DND-41 (cell line): ENCODE data around the gene RFX1.

ENCODE experiments used
- CTCF ChIP-seq: IDR thresholded peaks from 2 replicates; pipeline ENCODE4 v1.5.1; 2012; ENCODE audit warnings: borderline replicate concordance, low read length, moderate library complexity, mild to moderate bottlenecking; ENCODE audit not compliant: poor library complexity, severe bottlenecking; ENCODE audit errors: extremely low read depth
- EZH2 ChIP-seq: IDR thresholded peaks from 3 replicates; pipeline ENCODE4 v1.6.1; 2012; ENCODE audit warnings: borderline replicate concordance, low read depth, mild to moderate bottlenecking, moderate library complexity, low read length, inconsistent platforms; ENCODE audit not compliant: severe bottlenecking

DNA sequence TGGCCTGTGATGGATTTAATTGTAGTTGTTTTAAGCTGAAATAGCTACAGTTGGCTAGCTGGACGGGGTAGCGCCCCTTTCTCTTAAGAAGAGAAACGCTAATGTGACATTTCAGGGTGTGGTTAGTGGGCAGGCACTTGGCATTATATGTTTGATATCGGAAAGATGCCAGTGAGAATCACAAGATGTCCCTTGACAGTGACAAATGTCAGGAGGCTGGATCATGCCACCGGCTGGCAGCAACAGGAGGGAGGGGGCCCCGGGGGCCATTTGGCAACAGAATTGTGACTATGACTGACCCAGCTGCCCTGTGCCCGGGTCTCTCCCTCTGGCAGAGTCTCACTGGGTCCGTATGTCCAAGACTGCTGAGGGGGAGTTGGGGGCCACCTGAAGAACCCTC, 49.1 kb downstream of the RFX1 start:
- no peak for TF ChIP-seq CTCF
- no peak for TF ChIP-seq EZH2
